ENCODE data around the gene SLC2A8.
A peak's percentile ranks its signal among the peaks of the same experiment; 100 is the strongest.

The SLC2A8 gene

DNA sequence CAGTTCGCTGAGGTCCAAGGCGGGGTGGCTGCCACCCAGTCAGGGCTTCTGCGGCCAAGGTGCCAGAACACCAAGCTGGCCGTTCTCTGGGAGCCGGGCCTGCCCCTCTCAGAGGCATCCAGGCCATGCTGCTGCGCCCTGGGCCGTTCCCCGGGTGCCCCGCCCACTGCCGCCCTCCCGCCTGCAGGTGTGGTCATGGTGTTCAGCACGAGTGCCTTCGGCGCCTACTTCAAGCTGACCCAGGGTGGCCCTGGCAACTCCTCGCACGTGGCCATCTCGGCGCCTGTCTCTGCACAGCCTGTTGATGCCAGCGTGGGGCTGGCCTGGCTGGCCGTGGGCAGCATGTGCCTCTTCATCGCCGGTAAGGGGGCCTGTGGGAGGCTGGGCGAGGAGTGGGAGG lies 7.7 kb downstream of the SLC2A8 start:
- no peak for DNase-seq

DNA sequence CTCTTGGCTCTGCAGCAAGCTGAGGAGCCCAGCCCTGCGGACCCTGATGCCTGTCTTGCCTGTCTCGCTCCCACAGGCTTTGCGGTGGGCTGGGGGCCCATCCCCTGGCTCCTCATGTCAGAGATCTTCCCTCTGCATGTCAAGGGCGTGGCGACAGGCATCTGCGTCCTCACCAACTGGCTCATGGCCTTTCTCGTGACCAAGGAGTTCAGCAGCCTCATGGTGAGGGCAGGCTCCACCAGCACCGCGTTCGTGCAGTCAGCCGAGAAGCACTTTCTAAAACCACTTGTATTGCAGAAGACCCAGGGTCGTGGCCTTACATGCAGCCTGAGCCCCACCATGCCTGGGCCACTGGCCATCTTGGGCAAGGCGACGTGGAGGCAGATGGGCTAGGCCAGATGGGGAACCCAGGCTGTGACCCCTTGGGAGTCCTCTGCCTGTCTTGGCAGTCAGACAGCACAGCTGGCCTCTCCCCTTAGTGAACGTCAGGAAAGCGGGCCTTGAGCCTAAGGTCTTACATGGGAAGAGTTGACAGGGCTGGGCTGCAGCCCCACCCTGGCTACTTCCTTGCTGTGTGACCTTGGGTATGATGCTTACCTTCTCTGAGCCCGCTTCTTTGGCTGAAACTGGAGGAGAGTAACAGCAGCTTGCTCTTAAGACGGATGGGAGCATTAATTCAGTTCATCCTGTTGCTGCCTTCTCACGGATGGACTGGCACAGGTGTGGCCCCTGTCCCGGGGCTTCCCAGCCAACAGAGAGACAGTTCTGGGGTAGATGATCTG lies 8.6 kb downstream of the SLC2A8 start:
- no peak for DNase-seq

DNA sequence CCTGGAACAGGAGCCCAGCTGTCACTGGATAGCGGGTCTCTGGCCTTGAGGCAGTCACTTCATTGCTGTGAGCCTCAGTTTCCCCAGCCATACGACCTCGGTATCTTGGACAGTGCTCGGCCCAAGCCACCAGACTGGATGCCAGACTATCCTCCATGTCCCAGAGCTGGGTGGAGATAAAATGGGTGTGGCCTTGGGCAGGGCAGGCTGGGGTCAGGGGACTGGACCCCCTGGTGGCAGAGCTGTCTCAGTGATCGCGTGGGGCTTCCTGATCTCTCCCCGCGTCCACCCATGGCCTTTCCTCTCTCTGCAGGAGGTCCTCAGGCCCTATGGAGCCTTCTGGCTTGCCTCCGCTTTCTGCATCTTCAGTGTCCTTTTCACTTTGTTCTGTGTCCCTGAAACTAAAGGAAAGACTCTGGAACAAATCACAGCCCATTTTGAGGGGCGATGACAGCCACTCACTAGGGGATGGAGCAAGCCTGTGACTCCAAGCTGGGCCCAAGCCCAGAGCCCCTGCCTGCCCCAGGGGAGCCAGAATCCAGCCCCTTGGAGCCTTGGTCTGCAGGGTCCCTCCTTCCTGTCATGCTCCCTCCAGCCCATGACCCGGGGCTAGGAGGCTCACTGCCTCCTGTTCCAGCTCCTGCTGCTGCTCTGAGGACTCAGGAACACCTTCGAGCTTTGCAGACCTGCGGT lies 10.0 kb downstream of the SLC2A8 start:
- no peak for DNase-seq

DNA sequence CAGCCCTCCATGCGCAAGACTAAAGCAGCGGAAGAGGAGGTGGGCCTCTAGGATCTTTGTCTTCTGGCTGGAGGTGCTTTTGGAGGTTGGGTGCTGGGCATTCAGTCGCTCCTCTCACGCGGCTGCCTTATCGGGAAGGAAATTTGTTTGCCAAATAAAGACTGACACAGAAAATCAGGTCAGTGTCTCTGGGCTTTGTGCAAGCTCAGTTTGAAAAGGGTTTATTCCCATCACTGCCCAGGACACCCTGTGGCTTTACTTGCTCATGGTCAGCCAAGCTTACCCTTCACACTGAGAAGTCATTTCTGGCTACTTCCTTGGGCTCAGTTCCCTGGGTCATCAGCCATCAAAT lies 10.5 kb downstream of the SLC2A8 start:
- DNase-seq = no peak

- no peak for DNase-seq
Measured at GRCh38 chr9:127411122-127411521, 14.2 kb downstream of the SLC2A8 start.

DNA sequence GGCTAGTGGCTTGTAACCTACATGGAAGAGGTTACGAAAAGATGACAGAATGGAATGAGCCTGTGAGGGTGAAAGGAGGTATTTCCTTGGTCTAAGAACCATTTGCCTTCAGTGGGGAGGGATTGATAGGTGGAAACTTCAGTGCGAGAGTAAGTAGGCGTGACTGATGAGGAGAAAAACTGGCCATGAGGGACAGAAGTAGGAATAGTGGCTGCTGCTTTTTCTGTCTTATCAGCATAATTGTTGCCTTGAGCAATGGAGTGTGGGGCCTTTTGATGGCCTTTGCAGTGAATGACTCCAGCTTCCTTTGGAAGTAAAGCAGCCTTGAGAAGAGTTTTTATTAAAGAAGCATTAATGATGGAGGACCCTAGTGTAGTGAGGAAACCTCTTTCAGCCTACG lies 18.2 kb downstream of the SLC2A8 start:
- no peak for DNase-seq

- no peak for DNase-seq
Measured at GRCh38 chr9:127415657-127416056, 18.7 kb downstream of the SLC2A8 start.

GRCh38 chr9:127417131-127418036 lies 20.4 kb downstream of the SLC2A8 start:
- DNase-seq = no peak

DNA sequence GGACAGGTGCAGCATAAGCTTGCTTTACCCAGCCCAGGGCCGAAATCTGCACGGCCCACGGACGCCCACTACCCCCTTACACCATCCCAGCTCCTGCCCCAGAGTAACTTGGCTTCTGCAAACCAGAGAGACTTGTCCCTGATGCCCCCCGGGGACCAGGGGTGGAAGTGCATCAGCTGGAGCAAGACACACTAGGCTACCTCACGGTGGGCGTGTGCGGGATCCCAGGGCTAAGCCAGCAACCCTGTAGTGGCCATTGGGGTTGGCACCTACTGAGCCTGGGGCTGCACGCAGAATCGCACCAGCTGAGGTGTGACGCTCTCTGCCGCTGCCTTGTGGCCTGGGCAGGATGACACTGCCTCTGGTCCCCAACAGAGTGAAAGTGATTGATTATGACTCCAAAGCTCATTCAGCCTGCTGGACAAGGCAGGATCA lies 21.1 kb downstream of the SLC2A8 start:
- DNase-seq = no peak

DNA sequence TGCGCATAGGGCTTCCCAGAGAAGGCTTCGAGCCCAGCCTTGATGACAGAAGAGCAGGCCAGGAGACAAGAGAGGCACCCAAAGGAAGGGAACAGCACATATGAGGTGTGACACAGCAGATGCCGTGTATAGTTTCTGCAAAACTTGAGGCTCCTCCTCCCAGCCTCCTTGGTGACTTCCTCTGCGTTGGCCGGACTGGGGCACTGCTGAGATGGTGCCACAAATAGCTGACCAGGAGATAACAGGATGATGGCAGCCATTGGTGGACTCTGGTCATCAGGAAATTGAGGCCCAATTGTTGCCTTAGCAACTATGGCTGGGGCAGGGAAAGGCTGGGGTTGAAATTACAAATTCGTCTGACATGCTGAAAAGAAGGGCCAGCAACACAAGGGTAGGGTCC lies 22.4 kb downstream of the SLC2A8 start:
- no peak for DNase-seq

DNA sequence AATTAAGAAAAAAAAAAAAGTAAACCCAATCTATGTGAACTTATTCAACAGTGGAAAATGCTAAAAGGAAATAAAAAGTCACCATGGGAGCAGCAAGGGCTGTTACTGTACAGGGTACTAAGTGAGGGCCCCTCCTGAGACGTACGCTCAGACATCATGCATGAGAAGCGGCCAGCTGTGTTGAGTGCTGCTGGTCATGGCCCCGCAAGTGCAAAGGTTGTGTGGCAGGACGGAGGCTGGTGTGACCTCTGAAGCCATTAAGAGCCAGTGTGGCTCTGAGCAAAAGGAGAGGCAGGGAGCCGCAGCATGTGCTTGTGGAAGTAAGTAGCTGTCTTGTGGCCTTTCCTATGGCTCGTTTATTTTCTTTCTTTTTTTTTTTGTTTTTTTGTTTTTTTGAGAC lies 24.1 kb downstream of the SLC2A8 start:
- no peak for DNase-seq

- DNase-seq = no peak
Measured at GRCh38 chr9:127422133-127422782, 25.3 kb downstream of the SLC2A8 start.

- no peak for DNase-seq
Measured at GRCh38 chr9:127422787-127423186, 25.8 kb downstream of the SLC2A8 start.

DNA sequence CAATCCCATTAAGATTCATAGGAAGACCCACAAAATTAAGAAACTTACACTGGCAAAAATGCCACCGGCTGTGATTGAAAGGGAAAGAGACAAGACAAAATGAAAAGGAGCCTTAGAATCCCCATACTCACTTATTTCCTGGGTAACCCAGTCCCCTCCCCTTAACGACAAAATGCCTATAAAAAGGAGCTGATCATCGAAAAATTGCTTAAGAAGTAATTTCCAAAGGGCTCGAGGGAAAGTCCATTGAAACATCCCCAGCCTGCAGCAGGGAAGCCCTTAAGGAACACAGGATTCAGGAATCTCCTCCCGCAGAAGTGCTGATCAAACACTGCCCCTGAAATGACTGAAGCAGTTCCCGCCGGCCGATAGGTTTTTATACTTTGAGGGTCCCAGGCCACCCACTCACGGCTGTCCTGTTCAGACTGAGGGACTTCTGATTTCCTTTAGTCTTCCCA lies 26.5 kb downstream of the SLC2A8 start:
- no peak for DNase-seq

DNA sequence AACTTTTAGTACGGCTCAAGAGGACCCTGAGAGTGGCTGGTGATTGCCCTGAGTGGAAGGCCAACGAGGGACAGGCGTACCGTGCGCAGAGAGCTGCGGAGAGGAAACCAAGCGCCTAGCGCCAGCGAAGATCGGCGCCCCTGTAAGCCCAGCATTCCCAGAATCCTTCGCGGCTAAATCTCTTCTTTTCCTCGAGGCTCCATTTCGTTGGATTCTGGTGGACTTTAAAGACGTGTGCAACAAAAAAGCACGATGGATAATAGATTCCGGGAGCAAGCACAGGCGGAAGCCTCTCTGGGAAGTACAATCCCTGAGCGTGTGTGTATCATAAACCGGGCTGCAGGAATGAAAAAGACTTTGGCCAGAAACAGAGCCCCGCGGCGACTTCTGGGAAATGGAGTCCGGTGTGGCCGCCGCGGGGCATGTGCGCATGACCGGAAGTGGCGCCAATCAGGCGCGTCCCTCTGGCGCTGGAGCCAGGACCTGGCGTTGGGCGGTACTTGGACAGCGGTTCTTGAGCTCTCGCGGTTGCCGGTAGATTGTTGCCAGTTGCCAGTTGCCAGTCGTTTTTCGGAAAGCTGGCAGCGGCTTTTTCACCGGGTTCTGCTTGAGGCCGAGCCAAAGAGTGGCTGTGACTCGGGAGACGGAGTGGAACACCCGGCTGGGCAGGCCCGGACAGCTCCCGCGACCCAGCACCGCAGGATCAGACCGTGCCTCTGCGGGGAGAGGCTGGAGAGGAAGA lies 27.1 kb downstream of the SLC2A8 start, which contains the start of gene ZNF79:
TSS of gene ZNF79 (plus strand) at position 449 of the 742 bp plus-strand sequence. CDS start 406 bp downstream, outside the sequence.
- DNase-seq = peak; percentile 86

- DNase-seq = peak; percentile 14
Measured at GRCh38 chr9:127424676-127424999, 27.7 kb downstream of the SLC2A8 start.

DNA sequence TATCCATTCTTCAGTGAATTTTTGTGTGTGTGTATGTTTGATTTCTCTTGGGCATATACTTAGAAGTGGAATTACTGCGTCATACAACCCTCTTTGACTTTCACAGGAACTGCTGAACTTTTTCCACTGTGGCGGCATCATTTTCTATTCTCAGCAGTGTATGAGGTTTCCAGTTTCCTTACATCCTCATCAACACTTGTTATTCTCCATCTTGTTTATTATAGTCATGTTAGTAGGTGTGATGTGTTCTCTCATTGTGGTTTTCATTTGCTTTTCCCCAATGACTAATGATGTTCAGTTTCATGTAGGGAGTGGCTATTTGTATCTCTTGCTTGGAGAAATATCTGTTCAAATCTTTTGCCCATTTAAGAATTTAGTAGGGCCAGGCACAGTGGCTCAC lies 29.8 kb downstream of the SLC2A8 start:
- DNase-seq = no peak

GRCh38 chr9:127428348-127428747 lies 31.4 kb downstream of the SLC2A8 start:
- DNase-seq = no peak

DNA sequence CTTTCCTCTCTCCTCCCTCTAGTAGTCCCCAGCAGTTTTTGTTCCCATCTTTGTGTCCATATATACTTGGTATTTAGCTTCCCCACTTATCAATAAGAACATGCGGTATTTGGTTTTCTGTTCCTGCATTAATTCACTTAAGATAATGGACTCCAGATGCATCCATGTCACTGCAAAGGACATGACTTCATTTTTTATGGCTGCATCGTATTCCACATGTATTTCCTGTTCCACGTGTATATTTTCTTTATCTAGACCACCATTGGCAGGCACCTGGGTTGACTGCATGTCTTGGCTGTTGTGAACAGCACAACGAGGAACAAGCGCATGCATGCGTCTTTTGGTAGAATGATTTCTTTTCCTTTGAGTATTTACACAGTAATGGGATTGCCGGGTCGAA lies 33.4 kb downstream of the SLC2A8 start:
- no peak for DNase-seq

- DNase-seq = no peak
Measured at GRCh38 chr9:127437497-127438264, 40.7 kb downstream of the SLC2A8 start.

- DNase-seq = no peak
Measured at GRCh38 chr9:127438394-127438793, 41.4 kb downstream of the SLC2A8 start.

All from COR-L47 (cell line).